Stimulated activated CD8-positive, alpha-beta memory T cell treated with anti-CD3 and anti-CD28 coated beads, Interleukin-4, amount 100 ng/mL, for 24 hours (primary cell): ENCODE measurements around the gene TMEM119.
A peak's percentile ranks its signal among the peaks of the same experiment; 100 is the strongest.
"Not testable (repeated sequence)": the region's sequence is repeated elsewhere in the genome, so short reads cannot be mapped to it uniquely, and the experiment has no call there.

Experiments
- DNase-seq: peaks from one replicate; pipeline ENCODE4 v3.0.0-alpha.2; 2020; ENCODE audit warnings: low read depth

Gene TMEM119

GRCh38 chr12:108565146-108565545, 32.7 kb downstream of the TMEM119 start:
- DNase-seq, result no peak

- DNase-seq, result no peak
Measured at GRCh38 chr12:108564724-108565123, 33.2 kb downstream of the TMEM119 start.

- DNase-seq, result no peak
Measured at GRCh38 chr12:108563804-108564151, 34.1 kb downstream of the TMEM119 start.

- peak; percentile 73 for DNase-seq
Measured at GRCh38 chr12:108563136-108563803, 34.6 kb downstream of the TMEM119 start.

GRCh38 chr12:108562348-108563135, 35.3 kb downstream of the TMEM119 start, which contains the start of gene ISCU:
Gene ISCU, plus strand, starts transcription at chr12:108562596. Its CDS starts 27 bp downstream, at chr12:108562623.
- DNase-seq, result peak; percentile 99

GRCh38 chr12:108561852-108562347, 36.0 kb downstream of the TMEM119 start:
- no peak for DNase-seq

GRCh38 chr12:108560752-108561719, 36.8 kb downstream of the TMEM119 start, which contains the start of gene SART3:
Gene SART3, minus strand, starts transcription at chr12:108561173. Its CDS starts 19 bp downstream, at chr12:108561154.
- peak; percentile 71 for DNase-seq

GRCh38 chr12:108560321-108560721, 37.6 kb downstream of the TMEM119 start:
- DNase-seq, result no peak

- no peak for DNase-seq
Measured at GRCh38 chr12:108559748-108560147, 38.1 kb downstream of the TMEM119 start.

GRCh38 chr12:108559007-108559655, 38.8 kb downstream of the TMEM119 start:
- DNase-seq, result no peak

GRCh38 chr12:108555383-108555782, 42.5 kb downstream of the TMEM119 start:
- not testable (repeated sequence) for DNase-seq

- no peak for DNase-seq
Measured at GRCh38 chr12:108553799-108554198, 44.1 kb downstream of the TMEM119 start.

GRCh38 chr12:108551535-108551934, 46.3 kb downstream of the TMEM119 start:
- DNase-seq, result no peak

- DNase-seq, result no peak
Measured at GRCh38 chr12:108548954-108549521, 48.8 kb downstream of the TMEM119 start.

GRCh38 chr12:108547686-108548085, 50.2 kb downstream of the TMEM119 start:
- DNase-seq, result no peak

GRCh38 chr12:108543652-108544051, 54.2 kb downstream of the TMEM119 start:
- no peak for DNase-seq

- DNase-seq, result no peak
Measured at GRCh38 chr12:108542320-108542719, 55.6 kb downstream of the TMEM119 start.
